H1 (cell line): ENCODE data around the gene ELAPOR1. TPM values are rescaled to one million over a fixed set of nuclear protein-coding genes. Genes with fewer than 3 reads are reported as not detected.

Experiments
- CTCF ChIA-PET: fragments of 300-600 bp; sonication (Branson Sonifier 250); formaldehyde crosslinking; loops from one replicate; lab custom pipeline; 2021; ENCODE audit not compliant: partially characterized antibody; lab: Charles Lee
- POLR2A ChIA-PET: fragments of 300-600 bp; sonication (Branson Sonifier 250); formaldehyde crosslinking; loops from one replicate; lab custom pipeline; 2021; ENCODE audit warnings: inconsistent platforms; ENCODE audit not compliant: partially characterized antibody; lab: Charles Lee
- DNase-seq, 2 experiments: peaks; one replicate each; pipeline versions ENCODE4 v3.0.0 to v3.0.0-alpha.2; 2010 to 2022; ENCODE audit warnings: low spot score in 2 of 2, low read depth in 1 of 2, mixed read lengths in 1 of 2
- FAIRE-seq: peaks from 2 replicates; lab custom pipeline; 2011; peaks lifted over from hg19 to GRCh38; lab: Jason Lieb, UNC
- H2AFZ ChIP-seq: 2 replicates; pipeline ENCODE4 v1.8.1; 2012; ENCODE audit warnings: low read length, inconsistent platforms
- H2AK5ac ChIP-seq: 2 replicates; pipeline ENCODE4 v1.6.1; 2013; ENCODE audit warnings: low read depth, low read length
- H2BK120ac ChIP-seq: replicated peaks from 2 replicates; pipeline ENCODE3; 2013; ENCODE audit warnings: low read depth, low read length, inconsistent platforms
- H2BK12ac ChIP-seq: 2 replicates; pipeline ENCODE4 v1.6.1; 2013; ENCODE audit warnings: low read depth, low read length
- H2BK15ac ChIP-seq: 2 replicates; pipeline ENCODE4 v1.6.1; 2013; ENCODE audit warnings: low read length
- H2BK20ac ChIP-seq: 2 replicates; pipeline ENCODE4 v1.6.1; 2013; ENCODE audit warnings: low read length
- H2BK5ac ChIP-seq: 2 replicates; pipeline ENCODE4 v1.6.1; 2013; ENCODE audit warnings: low read depth, low read length
- H3K14ac ChIP-seq: 2 replicates; pipeline ENCODE4 v1.6.1; 2013; ENCODE audit warnings: inconsistent platforms; ENCODE audit not compliant: insufficient read length
- H3K18ac ChIP-seq: 2 replicates; pipeline ENCODE4 v1.6.1; 2013; ENCODE audit warnings: low read length; ENCODE audit errors: extremely low read depth
- H3K23ac ChIP-seq: 2 replicates; pipeline ENCODE4 v1.6.1; 2013; ENCODE audit warnings: inconsistent platforms; ENCODE audit not compliant: insufficient read length
- H3K23me2 ChIP-seq: 2 replicates; pipeline ENCODE4 v1.6.1; 2013; ENCODE audit warnings: low read depth, low read length
- H3K27ac ChIP-seq: 2 replicates; pipeline ENCODE4 v1.6.1; 2011; ENCODE audit warnings: low read depth, low read length, inconsistent platforms
- H3K27me3 ChIP-seq, 4 experiments: replicated peaks in 1 of 4; 1 replicate in 1 of 4; 2 replicates in 3 of 4; pipeline versions ENCODE4 v1.6.1 to v1.8.1; 2011 to 2013; ENCODE audit warnings: low read length in 3 of 4, mild to moderate bottlenecking in 3 of 4, inconsistent platforms in 2 of 4, mixed read lengths in 2 of 4, moderate library complexity in 1 of 4; ENCODE audit not compliant: control insufficient read depth in 3 of 4, insufficient read depth in 3 of 4; ENCODE audit errors: extremely low read depth in 1 of 4
- H3K36me3 ChIP-seq, 4 experiments: 2 replicates each; pipeline versions ENCODE4 v1.6.1 to v1.8.1; 2011 to 2013; ENCODE audit warnings: mild to moderate bottlenecking in 4 of 4, low read length in 3 of 4, moderate library complexity in 2 of 4, control low read depth in 1 of 4, inconsistent platforms in 1 of 4; ENCODE audit not compliant: insufficient read depth in 4 of 4, control insufficient read depth in 2 of 4
- H3K4ac ChIP-seq: replicated peaks from 2 replicates; pipeline ENCODE3; 2013; ENCODE audit warnings: low read length, low read depth, mixed read lengths, inconsistent platforms; ENCODE audit not compliant: insufficient read length
- H3K4me1 ChIP-seq, 4 experiments: replicated peaks in 1 of 4; 1 replicate in 1 of 4; 2 replicates in 3 of 4; pipeline versions ENCODE4 v1.6.1 to v1.8.1; 2011 to 2013; ENCODE audit warnings: low read length in 3 of 4, inconsistent platforms in 2 of 4, mixed read lengths in 1 of 4; ENCODE audit not compliant: insufficient read depth in 4 of 4, control insufficient read depth in 3 of 4
- H3K4me2 ChIP-seq, 2 experiments: 2 replicates each; pipeline versions ENCODE4 v1.6.1 to v1.8.1; 2011 to 2013; ENCODE audit warnings: low read depth in 2 of 2, low read length in 2 of 2, control low read depth in 1 of 2, inconsistent platforms in 1 of 2, mild to moderate bottlenecking in 1 of 2; ENCODE audit not compliant: insufficient read depth in 1 of 2
- H3K4me3 ChIP-seq, 4 experiments: fragments of 200-600, 300-600 bp in 1 of 4; sonication (generic), shearing (Covaris generic), sonication (Bioruptor Twin) in 1 of 4; 2 replicates each; pipeline versions ENCODE4 v1.5.1 to v1.8.1; 2011 to 2016; ENCODE audit warnings: low read length in 4 of 4, low read depth in 3 of 4, control low read depth in 2 of 4, inconsistent platforms in 2 of 4, mild to moderate bottlenecking in 2 of 4, mixed read lengths in 1 of 4, moderate library complexity in 1 of 4; ENCODE audit not compliant: insufficient read depth in 2 of 4; ENCODE audit errors: extremely low read depth in 1 of 4
- H3K56ac ChIP-seq: replicated peaks from 2 replicates; pipeline ENCODE3; 2013; ENCODE audit warnings: low read depth, mild to moderate bottlenecking, mixed read lengths, low read length, inconsistent platforms; ENCODE audit not compliant: insufficient read length
- H3K79me1 ChIP-seq: 2 replicates; pipeline ENCODE4 v1.6.1; 2013; ENCODE audit warnings: low read depth, low read length, control low read depth
- H3K79me2 ChIP-seq, 2 experiments: 2 replicates each; pipeline versions ENCODE4 v1.6.1 to v1.8.1; 2012 to 2013; ENCODE audit warnings: low read length in 2 of 2, mild to moderate bottlenecking in 2 of 2, inconsistent platforms in 1 of 2; ENCODE audit not compliant: insufficient read depth in 2 of 2, control insufficient read depth in 1 of 2
- H3K9ac ChIP-seq, 4 experiments: replicated peaks in 1 of 4; 1 replicate in 1 of 4; 2 replicates in 3 of 4; pipeline versions ENCODE4 v1.6.1 to v1.8.1; 2011 to 2013; ENCODE audit warnings: low read depth in 3 of 4, low read length in 3 of 4, control low read depth in 2 of 4, mild to moderate bottlenecking in 2 of 4, moderate library complexity in 2 of 4, inconsistent platforms in 1 of 4; ENCODE audit errors: extremely low read depth in 1 of 4
- H3K9me3 ChIP-seq, 2 experiments: 2 replicates each; pipeline versions ENCODE4 v1.6.1 to v1.8.1; 2012 to 2013; ENCODE audit warnings: mild to moderate bottlenecking in 2 of 2, moderate library complexity in 2 of 2, control low read depth in 1 of 2, inconsistent platforms in 1 of 2, low read depth in 1 of 2, low read length in 1 of 2, mixed read lengths in 1 of 2; ENCODE audit not compliant: insufficient read depth in 2 of 2
- H4K20me1 ChIP-seq, 2 experiments: replicated peaks in 1 of 2; 2 replicates each; pipeline versions ENCODE3 to v1.8.1; 2011 to 2013; ENCODE audit warnings: inconsistent platforms in 2 of 2, low read length in 2 of 2, mild to moderate bottlenecking in 1 of 2; ENCODE audit not compliant: insufficient read depth in 2 of 2, control insufficient read depth in 1 of 2
- H4K5ac ChIP-seq: 2 replicates; pipeline ENCODE4 v1.6.1; 2013; ENCODE audit warnings: low read length, low read depth, mixed read lengths, inconsistent platforms; ENCODE audit not compliant: insufficient read length
- H4K8ac ChIP-seq: 2 replicates; pipeline ENCODE4 v1.8.0; 2013; ENCODE audit warnings: mild to moderate bottlenecking, moderate library complexity, low read length, inconsistent platforms; ENCODE audit not compliant: insufficient read depth; ENCODE audit errors: extremely low read depth
- H4K91ac ChIP-seq: replicated peaks from 2 replicates; pipeline ENCODE3; 2013; ENCODE audit warnings: low read length, mixed read lengths, inconsistent platforms; ENCODE audit not compliant: insufficient read length
- CBX8 ChIP-seq: fragments of 300-800, 300-1000 bp; sonication (generic); IDR thresholded peaks from 2 replicates; pipeline ENCODE4 v1.7.1; 2016; ENCODE audit warnings: low read depth, low read length, borderline replicate concordance
- WGBS, 2 experiments: shearing (Covaris generic) in 1 of 2; methylation state at CpG; one replicate each; pipeline versions ENCODE4 v1.1.6 to v1.1.7; 2013 to 2015; ENCODE audit warnings: low lambda C conversion rate in 2 of 2, mixed read lengths in 2 of 2, inconsistent platforms in 1 of 2, low coverage in 1 of 2, missing lambda C conversion rate in 1 of 2; ENCODE audit not compliant: insufficient replicate concordance in 2 of 2, insufficient coverage in 1 of 2, insufficient read length in 1 of 2; ENCODE audit errors: extremely low coverage in 1 of 2, missing lambda C conversion rate in 1 of 2; 5-methylcytosine and 5-hydroxymethylcytosine counted together
- polyA plus RNA-seq, 7 experiments: library from polyadenylated mRNA; depleted of rRNA in 3 of 7; stranded (reverse) in 5 of 7; unstranded in 2 of 7; fragments of >200 nt in 5 of 7; fragments of 200-250 nt in 2 of 7; gene quantifications; 1 replicate in 5 of 7; 2 replicates in 1 of 7; 4 replicates in 1 of 7; pipeline versions ENCODE4 v1.2.1 to v1.2.3, GENCODE V29; 2011 to 2013; ENCODE audit warnings: missing spikeins in 2 of 7, mixed read lengths in 2 of 7
- total RNA-seq: library from RNA; stranded (reverse); fragmentation: NEBNext Ultra II Directional; extraction: Animal tissue kit (Norgen Biotek cat#: 25700); gene quantifications from 2 replicates; pipeline ENCODE4 v1.2.1, GENCODE V29; 2021

The ELAPOR1 gene
- total and polyA plus RNA-seq, 2 of the 8 experiments (the other 6 are each of a cell fraction or from before 2014, with no cell fraction given): 1.2 to 2.5 TPM

GRCh38 chr1:109065137-109065536 lies 48.8 kb upstream of the ELAPOR1 start:
- Histone ChIP-seq H2BK5ac (no peak overlapping the region), H3K23me2 (no peaks in the 10 kb centered on the region), H3K9ac (no peak overlapping the region), H3K4me1 (no peaks in the 10 kb centered on the region), H3K27me3 (no peaks in the 10 kb centered on the region), H3K79me2 (peaks cover 0 to 7% of the 10 kb centered on the region in 2 experiments; a peak in 2 of 4 replicates), H3K4me2 (no peak overlapping the region), H4K91ac (no peak overlapping the region), H2BK20ac (no peak overlapping the region), H4K20me1 (no peaks in the 10 kb centered on the region), H2AFZ (no peak overlapping the region), H3K9me3 (no peaks in the 10 kb centered on the region), H2BK120ac (no peak overlapping the region), H3K14ac (no peak overlapping the region), H3K4me3 (no peak overlapping the region), H4K5ac (no peak overlapping the region), H3K79me1 (0 out of 2 replicates have a peak, but pooled peaks cover 3% of the 10 kb centered on the region), H2BK15ac (no peak overlapping the region), H3K56ac (no peak overlapping the region), H2AK5ac (no peak overlapping the region), H2BK12ac (no peak overlapping the region), H3K23ac (no peak overlapping the region), H4K8ac (no peak overlapping the region), H3K4ac (no peak overlapping the region), H3K18ac (no peak overlapping the region), H3K27ac (no peak overlapping the region), H3K36me3 (peaks cover 0 to 26% (median 8%) of the 10 kb centered on the region in 4 experiments; a peak in 6 of 8 replicates)
- no peak for TF ChIP-seq CBX8
- FAIRE-seq (no peak), DNase-seq (no peak)
- WGBS, 2 experiments: 92% methylated on average over 3 of the region's 3 CpGs; no CpG with 5 or more reads in 1 of the 2 experiments
- ChIA-PET CTCF (interaction anchor here (1.6 kb wide), 1 partner anchor 19 kb away, joined by 3 read pairs; no protein-coding TSS in a partner anchor), POLR2A (interaction anchor here (1.4 kb wide), 1 partner anchor 36 kb away, joined by 3 read pairs; no protein-coding TSS in a partner anchor)
